ENCODE data around the gene THOC6.

- TF ChIP-seq CTCF (IDR thresholded peaks at IDR 0.05) (no peak), POLR2A (IDR thresholded peaks at IDR 0.05) (no peak), POLR2AphosphoS5 (IDR thresholded peaks at IDR 0.05) (no peak), EP300 (IDR thresholded peaks at IDR 0.05; ENCODE audit: low read depth) (no peak)
Measured at GRCh38 chr16:2981177-2981898, 42.5 kb upstream of the THOC6 start.

Measured in transverse colon (tissue), 4 donors.